Uterus (tissue), 2 donors: ENCODE results near the gene NXN.

Experiments
- POLR2A ChIP-seq, 2 donors: fragments of 450-650 bp; IDR thresholded peaks; one replicate each; pipeline ENCODE4 v1.6.1; 2016; ENCODE audit warnings: antibody characterized with exemption in 2 of 2, mild to moderate bottlenecking in 1 of 2, moderate library complexity in 1 of 2
- TF ChIP-seq, protein P1 (sequence below), 4 experiments: fragments of 200-600 bp in 2 of 4; fragments of 450-650 bp in 2 of 4; sonication (generic) in 2 of 4; IDR thresholded peaks; one replicate each; pipeline ENCODE4 v1.5.1; 2016 to 2019; ENCODE audit warnings: antibody characterized with exemption in 4 of 4, mild to moderate bottlenecking in 2 of 4, moderate library complexity in 1 of 4

DNA sequence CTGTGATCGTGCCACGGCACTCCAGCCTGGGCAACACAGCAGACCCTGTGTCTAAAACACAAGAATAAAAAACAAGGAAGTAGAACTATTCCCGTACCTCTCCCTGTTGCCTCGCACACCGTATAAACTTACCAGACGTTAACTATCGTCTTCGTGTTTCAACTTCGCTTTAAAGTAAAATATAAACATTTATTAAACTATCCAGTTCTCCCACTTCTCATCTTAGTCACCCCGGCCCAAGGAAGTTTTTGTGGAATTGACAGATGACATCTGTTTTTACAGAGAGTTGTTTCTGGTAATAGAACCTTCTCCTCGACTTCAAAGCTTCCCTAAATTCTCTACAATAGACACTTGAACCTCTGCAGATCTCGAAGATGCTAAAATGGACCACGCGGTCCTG, 83.1 kb downstream of the NXN start:
- TF ChIP-seq, protein P1, sequence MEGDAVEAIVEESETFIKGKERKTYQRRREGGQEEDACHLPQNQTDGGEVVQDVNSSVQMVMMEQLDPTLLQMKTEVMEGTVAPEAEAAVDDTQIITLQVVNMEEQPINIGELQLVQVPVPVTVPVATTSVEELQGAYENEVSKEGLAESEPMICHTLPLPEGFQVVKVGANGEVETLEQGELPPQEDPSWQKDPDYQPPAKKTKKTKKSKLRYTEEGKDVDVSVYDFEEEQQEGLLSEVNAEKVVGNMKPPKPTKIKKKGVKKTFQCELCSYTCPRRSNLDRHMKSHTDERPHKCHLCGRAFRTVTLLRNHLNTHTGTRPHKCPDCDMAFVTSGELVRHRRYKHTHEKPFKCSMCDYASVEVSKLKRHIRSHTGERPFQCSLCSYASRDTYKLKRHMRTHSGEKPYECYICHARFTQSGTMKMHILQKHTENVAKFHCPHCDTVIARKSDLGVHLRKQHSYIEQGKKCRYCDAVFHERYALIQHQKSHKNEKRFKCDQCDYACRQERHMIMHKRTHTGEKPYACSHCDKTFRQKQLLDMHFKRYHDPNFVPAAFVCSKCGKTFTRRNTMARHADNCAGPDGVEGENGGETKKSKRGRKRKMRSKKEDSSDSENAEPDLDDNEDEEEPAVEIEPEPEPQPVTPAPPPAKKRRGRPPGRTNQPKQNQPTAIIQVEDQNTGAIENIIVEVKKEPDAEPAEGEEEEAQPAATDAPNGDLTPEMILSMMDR (IDR thresholded peaks at IDR 0.05): no peak
- no peak for TF ChIP-seq POLR2A (IDR thresholded peaks at IDR 0.05)
